Lower lobe of right lung (tissue), 2 donors: Measurements from ENCODE around the gene ATXN1. TPM values are rescaled to one million over a fixed set of nuclear protein-coding genes. Genes with fewer than 3 reads are reported as not detected.

Experiments
- ATAC-seq, 2 donors: fragments of 200-7000 bp; cut with Tn5 transposase; one replicate each; pipeline ENCODE4 v1.9.1; 2020 to 2022; ENCODE audit warnings: mild to moderate bottlenecking in 2 of 2, moderate library complexity in 2 of 2
- DNase-seq: peaks from one replicate; pipeline ENCODE4 v3.0.0-alpha.2; 2020
- H3K27ac ChIP-seq: fragments of 200-600 bp; one replicate; pipeline ENCODE4 v1.8.0; 2022
- H3K27me3 ChIP-seq: fragments of 200-600 bp; one replicate; pipeline ENCODE4 v1.8.0; 2022; ENCODE audit warnings: low read depth
- H3K36me3 ChIP-seq: fragments of 200-600 bp; one replicate; pipeline ENCODE4 v1.8.0; 2022; ENCODE audit warnings: mild to moderate bottlenecking
- H3K4me1 ChIP-seq: fragments of 200-600 bp; one replicate; pipeline ENCODE4 v1.8.0; 2022
- H3K4me3 ChIP-seq: fragments of 200-600 bp; one replicate; pipeline ENCODE4 v1.8.0; 2022; ENCODE audit warnings: mild to moderate bottlenecking
- H3K9me3 ChIP-seq: fragments of 200-600 bp; one replicate; pipeline ENCODE4 v1.8.0; 2022
- CTCF ChIP-seq: fragments of 200-600 bp; IDR thresholded peaks from one replicate; pipeline ENCODE4 v1.8.0; 2022; ENCODE audit warnings: antibody characterized with exemption, mild to moderate bottlenecking
- intact Hi-C: fragments of 100-400 bp; cut with DNase I; formaldehyde crosslinking; loops from one replicate; pipeline ENCODE4 v1.11.0; 2022
- total RNA-seq: library from RNA; stranded (reverse); fragmentation: NEBNext Ultra II Directional; extraction: Animal tissue kit (Norgen Biotek cat#: 25700); gene quantifications from one replicate; pipeline ENCODE4 v1.2.1, GENCODE V29; 2021
- donor health status: DM: no; HTN: yes; CAD: no; lungs with severe emphysema.

Gene ATXN1
- total RNA-seq, 1 donor from 2014 or later = 75.9 TPM

GRCh38 chr6:16371401-16371800 is 389.9 kb downstream of the ATXN1 start:
- Histone ChIP-seq H3K27me3 (no peaks in the 10 kb centered on the region), H3K27ac (no peak overlapping the region), H3K36me3 (no peaks in the 10 kb centered on the region), H3K4me3 (no peak overlapping the region), H3K9me3 (no peaks in the 10 kb centered on the region), H3K4me1 (peaks cover 8% of the 10 kb centered on the region)
- TF ChIP-seq CTCF = no peak
- intact Hi-C loops = no loop called here
- no peak for ATAC-seq
- DNase-seq = no peak

- Histone ChIP-seq H3K27me3 (no peaks in the 10 kb centered on the region), H3K9me3 (no peaks in the 10 kb centered on the region), H3K27ac (no peak overlapping the region), H3K36me3 (no peaks in the 10 kb centered on the region), H3K4me3 (no peak overlapping the region), H3K4me1 (peaks cover 8% of the 10 kb centered on the region)
- intact Hi-C loops = no loop called here
- ATAC-seq (no peak), DNase-seq (no peak)
- no peak for TF ChIP-seq CTCF
Measured at GRCh38 chr6:16370943-16371342, 390.3 kb downstream of the ATXN1 start.

GRCh38 chr6:16369989-16370388 is 391.3 kb downstream of the ATXN1 start:
- no peak for TF ChIP-seq CTCF
- Histone ChIP-seq H3K9me3 (no peaks in the 10 kb centered on the region), H3K27me3 (no peaks in the 10 kb centered on the region), H3K4me3 (no peak overlapping the region), H3K27ac (no peak overlapping the region), H3K36me3 (no peaks in the 10 kb centered on the region), H3K4me1 (peaks cover 3% of the 10 kb centered on the region)
- intact Hi-C loops = no loop called here
- no peak for ATAC-seq
- no peak for DNase-seq

- Histone ChIP-seq H3K27me3 (no peaks in the 10 kb centered on the region), H3K27ac (no peak overlapping the region), H3K36me3 (no peaks in the 10 kb centered on the region), H3K9me3 (no peaks in the 10 kb centered on the region), H3K4me1 (no peaks in the 10 kb centered on the region), H3K4me3 (no peak overlapping the region)
- no peak for TF ChIP-seq CTCF
- intact Hi-C loops = no loop called here
- DNase-seq (no peak), ATAC-seq (no peak)
Measured at GRCh38 chr6:16369140-16369745, 392.0 kb downstream of the ATXN1 start.

DNA sequence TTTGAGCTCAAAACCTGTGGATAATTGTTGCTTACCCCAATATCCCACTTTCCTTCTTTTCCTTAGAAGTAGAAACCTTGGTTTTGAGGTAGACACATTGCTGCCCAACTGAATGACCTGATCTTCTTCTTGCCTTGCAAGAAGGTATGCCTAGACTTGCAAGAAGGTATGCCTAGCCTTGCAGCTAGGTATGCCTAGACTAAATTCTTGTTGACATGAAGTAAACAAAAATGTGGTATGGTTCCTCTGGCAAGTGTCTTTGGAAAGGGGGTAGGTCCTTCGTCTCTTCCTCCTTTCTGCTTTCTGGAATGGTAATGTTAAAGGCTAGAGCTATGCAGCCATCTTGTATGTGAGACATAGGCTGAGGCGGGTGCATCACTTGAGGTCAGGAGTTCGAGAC is 393.7 kb downstream of the ATXN1 start:
- Histone ChIP-seq H3K9me3 (no peaks in the 10 kb centered on the region), H3K36me3 (no peaks in the 10 kb centered on the region), H3K4me1 (no peaks in the 10 kb centered on the region), H3K4me3 (no peak overlapping the region), H3K27me3 (no peaks in the 10 kb centered on the region), H3K27ac (no peak overlapping the region)
- DNase-seq = no peak
- no peak for TF ChIP-seq CTCF
- no peak for ATAC-seq
- intact Hi-C loops = no loop called here
